Measurements from ENCODE around the gene GRAMD1B. TPM values are rescaled to one million over a fixed set of nuclear protein-coding genes. Genes with fewer than 3 reads are reported as not detected.

GRAMD1B gene
- total RNA-seq, 2 donors from 2014 or later, result 3.1 to 3.8 TPM

DNA sequence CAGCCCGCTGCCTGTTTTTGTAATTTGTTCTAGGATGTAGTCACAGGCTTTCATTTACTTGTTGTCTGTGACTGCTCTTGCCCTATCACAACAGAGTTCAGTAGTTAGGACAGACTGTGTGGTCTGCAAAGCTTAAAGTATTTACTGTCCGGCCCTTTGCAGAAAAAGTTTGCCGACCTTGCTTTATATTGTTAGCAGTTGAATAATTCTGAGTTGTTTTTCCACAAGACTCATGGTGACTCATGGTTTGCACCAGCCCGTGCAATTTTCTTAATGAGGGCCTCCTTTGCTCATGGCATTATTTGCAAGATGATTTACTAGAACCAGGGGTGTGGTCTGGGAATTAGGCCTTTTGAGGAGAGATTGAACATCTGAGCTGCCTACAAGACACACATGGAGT lies 113.7 kb downstream of the GRAMD1B start:
- H3K4me3 ChIP-seq, result no peak overlapping the region
- H3K27ac ChIP-seq, result no peak overlapping the region
- peaks cover 0 to 22% of the 10 kb centered on the region in 2 donors for H3K4me1 ChIP-seq
- TF ChIP-seq, protein P1, sequence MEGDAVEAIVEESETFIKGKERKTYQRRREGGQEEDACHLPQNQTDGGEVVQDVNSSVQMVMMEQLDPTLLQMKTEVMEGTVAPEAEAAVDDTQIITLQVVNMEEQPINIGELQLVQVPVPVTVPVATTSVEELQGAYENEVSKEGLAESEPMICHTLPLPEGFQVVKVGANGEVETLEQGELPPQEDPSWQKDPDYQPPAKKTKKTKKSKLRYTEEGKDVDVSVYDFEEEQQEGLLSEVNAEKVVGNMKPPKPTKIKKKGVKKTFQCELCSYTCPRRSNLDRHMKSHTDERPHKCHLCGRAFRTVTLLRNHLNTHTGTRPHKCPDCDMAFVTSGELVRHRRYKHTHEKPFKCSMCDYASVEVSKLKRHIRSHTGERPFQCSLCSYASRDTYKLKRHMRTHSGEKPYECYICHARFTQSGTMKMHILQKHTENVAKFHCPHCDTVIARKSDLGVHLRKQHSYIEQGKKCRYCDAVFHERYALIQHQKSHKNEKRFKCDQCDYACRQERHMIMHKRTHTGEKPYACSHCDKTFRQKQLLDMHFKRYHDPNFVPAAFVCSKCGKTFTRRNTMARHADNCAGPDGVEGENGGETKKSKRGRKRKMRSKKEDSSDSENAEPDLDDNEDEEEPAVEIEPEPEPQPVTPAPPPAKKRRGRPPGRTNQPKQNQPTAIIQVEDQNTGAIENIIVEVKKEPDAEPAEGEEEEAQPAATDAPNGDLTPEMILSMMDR (IDR thresholded peaks at IDR 0.05), result no peak
- H3K9me3 ChIP-seq, result no peaks in the 10 kb centered on the region
- no peaks in the 10 kb centered on the region for H3K36me3 ChIP-seq
- no peak for DNase-seq (ENCODE audit: low spot score)
- H3K27me3 ChIP-seq, result no peaks in the 10 kb centered on the region

DNA sequence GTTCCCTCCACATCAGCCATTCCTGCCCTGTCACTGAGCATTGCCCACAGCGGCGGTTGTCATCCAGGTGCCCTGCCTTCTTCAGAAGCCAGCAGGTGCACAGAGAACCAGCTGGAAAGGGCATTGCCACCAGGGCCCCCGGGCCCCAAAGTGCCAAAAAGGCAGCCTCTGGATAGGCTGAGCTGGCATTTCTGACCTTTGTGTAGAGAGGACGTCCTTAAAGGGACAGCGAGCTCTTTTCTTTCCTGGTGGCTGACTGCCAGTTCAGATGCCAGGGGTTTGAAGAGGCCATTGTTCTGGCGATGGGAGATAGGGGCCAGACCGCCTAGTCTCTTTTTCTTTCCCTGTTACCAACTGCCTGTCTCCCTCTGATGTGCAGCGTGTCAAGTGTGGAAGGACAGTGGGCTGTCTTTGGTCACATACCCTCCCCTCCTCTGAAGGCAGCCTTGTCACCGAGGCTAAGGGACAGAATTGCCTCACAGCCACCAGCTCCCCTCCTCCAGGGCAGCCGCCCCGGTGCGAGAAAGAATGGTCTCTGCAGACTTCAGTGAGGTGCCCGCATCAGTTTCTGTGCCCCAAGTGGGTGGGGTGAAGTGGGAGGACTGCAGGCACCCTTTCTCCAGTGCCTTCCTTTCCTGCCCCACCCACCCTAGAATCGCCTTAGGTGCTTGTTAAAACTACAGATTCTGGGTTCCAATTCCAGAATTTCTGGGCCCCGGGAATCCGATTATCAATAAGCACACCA lies 114.7 kb downstream of the GRAMD1B start:
- Histone ChIP-seq H3K27me3 (no peaks in the 10 kb centered on the region), H3K9me3 (no peaks in the 10 kb centered on the region), H3K4me1 (peaks cover 0 to 22% of the 10 kb centered on the region in 2 donors), H3K36me3 (no peaks in the 10 kb centered on the region), H3K4me3 (no peak overlapping the region), H3K27ac (no peak overlapping the region)
- TF ChIP-seq, protein P1 (IDR thresholded peaks at IDR 0.05), result no peak
- no peak for DNase-seq (ENCODE audit: low spot score)

DNA sequence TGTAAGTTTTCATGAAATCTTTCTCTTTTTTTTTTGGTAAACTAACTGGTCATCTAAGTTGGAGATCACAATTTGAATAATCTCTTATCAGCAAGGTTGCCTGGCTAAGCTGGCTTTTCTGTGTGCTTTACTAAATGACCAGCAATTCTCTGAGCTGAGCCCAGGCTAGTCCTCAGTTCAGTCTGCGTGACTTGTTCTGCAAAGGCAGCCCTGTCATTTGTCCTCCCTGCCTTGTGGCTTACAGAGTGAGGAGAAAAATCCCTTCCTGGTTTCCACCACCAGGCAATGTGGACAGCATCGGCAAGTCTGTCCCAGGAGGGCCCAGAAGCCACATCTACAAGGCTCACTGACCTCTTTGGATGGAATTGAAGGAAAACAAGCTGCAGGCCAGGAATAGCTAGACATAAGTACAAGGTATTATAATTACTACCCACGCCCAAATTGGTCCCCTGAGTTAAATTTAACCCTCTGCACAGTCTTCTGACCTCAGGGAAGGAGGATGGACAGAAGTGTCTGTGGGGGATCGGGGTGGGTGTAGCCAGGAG lies 115.7 kb downstream of the GRAMD1B start:
- no peak overlapping the region for H3K27ac ChIP-seq

DNA sequence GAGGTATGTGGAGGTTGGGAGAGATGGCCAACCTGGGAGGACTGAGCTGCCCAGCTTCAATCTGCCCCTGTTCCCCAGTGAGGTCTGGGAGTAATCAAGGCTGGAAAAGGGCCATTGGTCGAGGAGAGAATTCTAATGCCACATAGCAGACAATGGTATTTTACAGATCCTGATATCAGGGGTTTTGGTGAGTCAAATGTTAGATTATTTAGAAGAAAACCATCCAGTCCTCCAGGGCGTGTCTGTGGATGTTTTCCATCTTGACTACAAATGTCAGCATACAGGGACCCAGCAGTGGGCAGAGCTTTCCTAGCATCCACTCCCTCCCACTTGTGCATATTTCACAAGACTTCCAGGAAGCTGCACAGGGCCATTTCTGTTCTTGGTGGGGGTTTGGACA lies 116.4 kb downstream of the GRAMD1B start:
- TF ChIP-seq, protein P1 (IDR thresholded peaks at IDR 0.05), result no peak
- Histone ChIP-seq H3K4me1 (peaks cover 0 to 22% of the 10 kb centered on the region in 2 donors), H3K36me3 (no peaks in the 10 kb centered on the region), H3K27ac (no peak overlapping the region), H3K27me3 (no peaks in the 10 kb centered on the region), H3K9me3 (no peaks in the 10 kb centered on the region), H3K4me3 (no peak overlapping the region)
- DNase-seq (ENCODE audit: low spot score), result no peak

More for the DNA sequence above, 115.7 kb downstream of the GRAMD1B start:
- H3K27me3 ChIP-seq, result no peaks in the 10 kb centered on the region
- DNase-seq (ENCODE audit: low spot score), result no peak
- peaks cover 0 to 22% of the 10 kb centered on the region in 2 donors for H3K4me1 ChIP-seq
- H3K9me3 ChIP-seq, result no peaks in the 10 kb centered on the region
- H3K36me3 ChIP-seq, result no peaks in the 10 kb centered on the region
- H3K4me3 ChIP-seq, result no peak overlapping the region
- TF ChIP-seq, protein P1 (IDR thresholded peaks at IDR 0.05), result no peak

DNA sequence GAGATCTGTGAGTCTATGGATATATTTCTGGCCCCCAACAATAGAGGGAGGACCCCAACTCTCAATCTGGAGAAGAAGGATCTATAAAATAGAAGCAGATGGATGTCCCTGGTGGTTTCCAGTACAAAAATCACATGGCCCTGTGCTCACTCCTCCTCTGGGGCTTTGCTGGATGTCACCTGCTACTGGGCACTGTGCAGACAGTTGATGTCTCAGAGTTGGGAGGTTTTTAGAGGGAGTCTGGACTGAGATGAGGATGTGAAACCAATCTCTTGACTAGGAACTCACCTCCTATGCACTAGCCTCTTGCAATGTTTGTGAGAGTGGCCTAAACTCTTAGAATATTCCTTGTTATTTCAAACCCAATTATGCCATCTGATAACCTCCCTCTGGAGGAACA lies 117.1 kb downstream of the GRAMD1B start:
- no peak for DNase-seq (ENCODE audit: low spot score)
- H3K27ac ChIP-seq, result no peak overlapping the region

More for the DNA sequence above, 117.1 kb downstream of the GRAMD1B start:
- no peaks in the 10 kb centered on the region for H3K27me3 ChIP-seq
- no peaks in the 10 kb centered on the region for H3K36me3 ChIP-seq
- TF ChIP-seq, protein P1 (IDR thresholded peaks at IDR 0.05), result no peak
- H3K4me1 ChIP-seq, result peaks cover 0 to 22% of the 10 kb centered on the region in 2 donors
- H3K9me3 ChIP-seq, result no peaks in the 10 kb centered on the region
- no peak overlapping the region for H3K4me3 ChIP-seq

Data from right atrium auricular region (tissue), 2 donors.